NCI-H2227 (cell line): ENCODE results near the gene ZNF598.

ENCODE experiments used
- DNase-seq: peaks from one replicate; lab custom pipeline; 2025; ENCODE audit not compliant: unreplicated experiment; lab: John Stamatoyannopoulos, UW

The ZNF598 gene

GRCh38 chr16:2009791-2010510, at the start of gene ZNF598:
Gene ZNF598, minus strand, starts transcription at chr16:2009821.
- DNase-seq, result peak; percentile 97

GRCh38 chr16:2058872-2059271, 49.3 kb upstream of the ZNF598 start:
- no peak for DNase-seq

- no peak for DNase-seq
Measured at GRCh38 chr16:2058420-2058819, 48.8 kb upstream of the ZNF598 start.

GRCh38 chr16:2057438-2057837, 47.8 kb upstream of the ZNF598 start:
- DNase-seq, result no peak

- DNase-seq, result no peak
Measured at GRCh38 chr16:2056681-2057407, 47.2 kb upstream of the ZNF598 start.

- DNase-seq, result no peak
Measured at GRCh38 chr16:2056077-2056476, 46.5 kb upstream of the ZNF598 start.

GRCh38 chr16:2054543-2055245, 45.1 kb upstream of the ZNF598 start:
- no peak for DNase-seq

GRCh38 chr16:2053897-2054296, 44.3 kb upstream of the ZNF598 start:
- no peak for DNase-seq

- DNase-seq, result no peak
Measured at GRCh38 chr16:2053211-2053610, 43.6 kb upstream of the ZNF598 start.

GRCh38 chr16:2048116-2048543, 38.5 kb upstream of the ZNF598 start:
- DNase-seq, result no peak

GRCh38 chr16:2047330-2048115, 37.9 kb upstream of the ZNF598 start, which contains the start of the genes NTHL1 and TSC2:
Gene NTHL1, minus strand, starts transcription at chr16:2047834. Its CDS starts 11 bp downstream, at chr16:2047823.
Gene TSC2, plus strand, starts transcription at chr16:2047985. Its CDS starts 631 bp downstream, at chr16:2048616.
- peak; percentile 97 for DNase-seq

GRCh38 chr16:2046893-2047329, 37.3 kb upstream of the ZNF598 start:
- no peak for DNase-seq

GRCh38 chr16:2045965-2046892, 36.6 kb upstream of the ZNF598 start:
- DNase-seq, result no peak

GRCh38 chr16:2044541-2044940, 34.9 kb upstream of the ZNF598 start:
- DNase-seq, result no peak

GRCh38 chr16:2043667-2044451, 34.2 kb upstream of the ZNF598 start:
- DNase-seq, result peak; percentile 30

- no peak for DNase-seq
Measured at GRCh38 chr16:2042986-2043666, 33.5 kb upstream of the ZNF598 start.

- DNase-seq, result no peak
Measured at GRCh38 chr16:2042171-2042985, 32.8 kb upstream of the ZNF598 start.
